HG03095 (cell line): ENCODE measurements around the gene RDM1.

Experiments used
- ATAC-seq: cut with Tn5 transposase; IDR thresholded peaks from one replicate; pipeline ENCODE4 v1.9.1; 2021; ENCODE audit warnings: moderate library complexity; ENCODE audit not compliant: unreplicated experiment

RDM1 gene

DNA sequence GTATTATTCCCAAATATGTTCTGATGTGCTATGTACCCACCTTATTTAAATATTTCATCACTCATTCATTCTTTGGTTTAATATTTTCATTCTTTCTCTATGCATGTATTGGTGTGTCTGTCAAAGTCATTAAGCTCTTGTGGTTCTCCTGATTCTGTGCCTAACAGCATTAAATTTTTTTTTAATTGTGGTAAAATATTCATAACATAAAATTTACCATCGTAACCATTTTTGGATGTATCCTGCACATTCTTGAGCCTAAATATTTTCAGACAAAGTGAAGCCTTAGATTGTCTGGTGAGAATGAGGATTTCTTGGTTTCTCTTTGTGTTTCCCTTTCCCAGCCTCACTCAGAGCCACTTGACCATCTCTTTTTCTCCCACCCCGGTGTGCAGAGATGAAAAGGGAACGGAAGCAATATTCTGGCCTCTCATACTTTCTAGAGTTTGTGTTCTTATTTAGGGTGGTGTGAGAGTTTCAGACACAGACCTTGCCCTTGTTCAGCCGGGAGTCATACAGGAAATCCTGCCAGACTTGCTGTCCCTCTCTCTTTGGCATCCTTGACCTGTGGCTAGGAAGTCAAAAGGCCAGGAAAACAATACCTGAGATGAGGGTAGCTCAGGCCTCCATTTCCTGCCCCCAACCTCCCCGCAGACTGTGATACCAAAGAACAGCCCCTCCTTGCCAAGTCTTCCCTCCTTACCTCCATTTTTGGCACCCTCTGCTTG, 55.3 kb downstream of the RDM1 start:
- no peak for ATAC-seq

DNA sequence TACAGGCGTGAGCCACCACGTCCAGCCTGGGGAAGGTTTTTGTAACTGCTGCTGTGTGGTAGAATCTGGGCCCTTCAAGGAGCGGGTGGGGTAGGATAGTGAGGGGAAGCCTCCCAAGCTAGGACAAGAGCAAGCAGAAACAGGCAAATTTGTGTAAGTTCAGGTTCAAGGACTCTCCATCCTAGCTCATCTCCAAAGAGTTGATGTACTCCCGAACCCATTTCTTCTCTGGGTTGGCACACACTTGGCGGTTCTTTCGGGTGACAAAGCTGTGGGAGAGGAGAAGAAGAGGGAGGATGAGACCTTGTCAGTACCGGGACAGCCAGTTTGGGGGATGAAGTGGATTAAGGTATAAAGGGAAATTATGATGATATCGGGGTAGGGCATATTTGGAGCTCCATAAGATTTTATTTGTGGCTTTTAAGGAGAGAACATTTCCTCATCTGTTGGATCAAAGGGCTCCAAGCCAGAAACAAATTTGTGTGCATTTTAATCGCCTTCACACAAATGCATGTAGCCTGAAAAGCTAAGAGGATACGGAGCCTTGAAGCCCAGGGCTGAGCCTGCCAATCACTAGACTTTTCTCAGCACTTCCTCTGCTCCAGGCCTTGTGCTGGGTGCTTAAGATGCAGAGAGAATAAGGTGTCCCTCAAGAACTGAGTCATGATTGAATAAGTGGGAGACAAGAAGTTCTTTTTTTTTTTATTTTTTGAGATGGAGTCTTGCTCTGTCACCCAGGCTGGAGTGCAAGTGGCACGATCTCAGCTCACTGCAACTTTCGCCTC, 58.2 kb downstream of the RDM1 start:
- ATAC-seq, result no peak

DNA sequence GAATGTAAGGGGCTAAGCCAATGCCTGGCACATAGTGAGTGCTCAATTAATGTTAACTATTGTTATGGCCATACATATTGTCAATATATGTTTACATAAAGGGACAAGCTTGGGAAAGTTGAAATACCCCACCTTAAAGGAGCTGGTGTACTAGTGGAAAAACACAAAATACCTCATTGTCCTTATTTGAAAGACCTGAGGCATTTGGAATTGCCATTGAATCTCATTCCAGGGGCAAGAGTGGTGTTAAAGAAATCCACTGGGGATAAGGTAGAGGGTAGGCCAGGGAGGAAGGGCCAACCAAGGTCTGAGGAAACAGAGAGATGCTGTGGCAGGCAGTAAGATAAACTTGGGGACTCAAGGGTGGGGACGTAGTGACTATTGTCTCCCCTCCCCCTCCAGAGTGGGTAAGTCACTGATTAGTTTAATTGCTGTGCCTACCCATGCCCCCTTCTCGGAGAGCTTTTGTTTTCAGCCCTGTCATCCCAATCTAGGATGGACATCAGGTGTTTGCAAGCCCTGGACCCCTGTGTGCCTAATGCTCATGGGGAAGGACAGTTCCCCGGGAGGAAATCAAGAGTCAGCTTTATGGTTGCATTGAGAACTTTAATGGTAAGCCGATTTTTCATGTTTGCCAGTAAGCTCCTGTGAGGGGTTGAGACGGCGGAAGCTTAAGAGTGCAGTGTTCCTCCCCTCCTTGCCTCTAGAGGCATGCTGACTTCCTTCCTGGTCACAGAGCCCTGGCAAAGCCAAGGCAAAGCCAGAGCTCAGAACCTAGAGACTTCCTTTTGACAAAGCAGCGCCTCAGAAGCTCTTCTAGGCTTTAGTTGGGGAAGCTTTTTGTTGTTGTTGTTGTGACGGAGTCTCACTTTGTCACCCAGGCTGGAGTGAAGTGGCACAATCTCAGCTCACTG, 59.4 kb downstream of the RDM1 start:
- no peak for ATAC-seq

DNA sequence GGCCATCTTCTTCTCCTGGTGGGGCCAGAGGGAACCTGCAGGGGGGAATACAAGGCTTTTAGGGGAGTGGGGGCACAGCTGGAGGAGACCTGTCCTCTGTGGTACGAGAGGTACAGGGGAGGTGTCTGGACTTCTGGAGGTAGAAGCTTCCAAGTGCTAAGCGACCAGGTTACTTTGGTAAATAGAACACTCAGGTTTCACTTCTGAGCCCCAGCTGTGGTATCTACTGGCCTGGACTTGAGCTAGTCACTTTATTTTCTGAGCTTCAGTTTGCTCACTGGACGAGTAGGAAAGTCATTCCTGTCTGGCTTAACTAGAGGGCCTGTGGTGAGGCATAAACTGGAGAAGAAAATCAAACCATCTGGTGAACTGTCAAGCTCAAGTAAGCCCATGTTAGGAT, 61.8 kb downstream of the RDM1 start, which contains the start of gene HEATR9:
HEATR9 (minus strand) TSS at position 155 of the 400 bp plus-strand sequence; CDS start at position 6, 149 bp downstream.
- no peak for ATAC-seq
